Stimulated activated CD8-positive, alpha-beta memory T cell treated with anti-CD3 and anti-CD28 coated beads, Interleukin-7, amount 100 ng/mL, for 4 hours (primary cell): ENCODE data around the gene NEK4.
A peak's percentile ranks its signal among the peaks of the same experiment; 100 is the strongest.
"Not testable (repeated sequence)": the region's sequence is repeated elsewhere in the genome, so short reads cannot be mapped to it uniquely, and the experiment has no call there.

ENCODE experiments used
- DNase-seq, 2 donors: peaks; one replicate each; pipeline ENCODE4 v3.0.0-alpha.2; 2020; ENCODE audit warnings: low read depth in 2 of 2

The NEK4 gene

GRCh38 chr3:52731590-52731989, 39.1 kb downstream of the NEK4 start:
- no peak for DNase-seq

GRCh38 chr3:52730681-52731080, 40.1 kb downstream of the NEK4 start:
- no peak for DNase-seq

- DNase-seq, result not testable (repeated sequence)
Observed at GRCh38 chr3:52728753-52729152, 42.0 kb downstream of the NEK4 start.

- no peak for DNase-seq
Observed at GRCh38 chr3:52724511-52724910, 46.2 kb downstream of the NEK4 start.

GRCh38 chr3:52723935-52724334, 46.8 kb downstream of the NEK4 start:
- DNase-seq, result no peak

- no peak for DNase-seq
Observed at GRCh38 chr3:52722491-52722890, 48.2 kb downstream of the NEK4 start.

- no peak for DNase-seq
Observed at GRCh38 chr3:52721730-52722008, 49.1 kb downstream of the NEK4 start.

GRCh38 chr3:52721002-52721729, 49.6 kb downstream of the NEK4 start:
- DNase-seq, result no peak

- DNase-seq, result no peak
Observed at GRCh38 chr3:52719618-52720017, 51.1 kb downstream of the NEK4 start.

- no peak for DNase-seq
Observed at GRCh38 chr3:52715714-52716305, 54.9 kb downstream of the NEK4 start.

- DNase-seq, result no peak
Observed at GRCh38 chr3:52714335-52715302, 56.1 kb downstream of the NEK4 start.

- no peak for DNase-seq
Observed at GRCh38 chr3:52712291-52713212, 58.2 kb downstream of the NEK4 start.

GRCh38 chr3:52710512-52710911, 60.2 kb downstream of the NEK4 start:
- no peak for DNase-seq

GRCh38 chr3:52707585-52707984, 63.2 kb downstream of the NEK4 start:
- DNase-seq, result no peak

- DNase-seq, result peak; percentile 61 to 83
Observed at GRCh38 chr3:52705688-52706686, 64.8 kb downstream of the NEK4 start, which contains the start of the genes GLT8D1 and SPCS1. TSS of gene GLT8D1 (minus strand) at chr3:52705791. CDS start at chr3:52700460, 5,331 bp downstream. TSS of gene SPCS1 (plus strand) at chr3:52706106. CDS start at chr3:52706247, 141 bp downstream.

- DNase-seq, result no peak
Observed at GRCh38 chr3:52705438-52705687, 65.4 kb downstream of the NEK4 start.

GRCh38 chr3:52704611-52705437, 65.9 kb downstream of the NEK4 start:
- DNase-seq, result no peak

GRCh38 chr3:52703341-52703740, 67.4 kb downstream of the NEK4 start:
- no peak for DNase-seq

GRCh38 chr3:52697632-52697965, 73.1 kb downstream of the NEK4 start:
- no peak for DNase-seq
